GM19043 (cell line): ENCODE measurements around the gene CLDN4.

Experiments
- ATAC-seq: cut with Tn5 transposase; IDR thresholded peaks from one replicate; pipeline ENCODE4 v1.9.1; 2021; ENCODE audit warnings: low read depth; ENCODE audit not compliant: unreplicated experiment

The CLDN4 gene

GRCh38 chr7:73871163-73872011 is 40.6 kb downstream of the CLDN4 start:
- ATAC-seq, result no peak

- ATAC-seq, result no peak
Measured at GRCh38 chr7:73872056-73872908, 41.5 kb downstream of the CLDN4 start.

- ATAC-seq, result no peak
Measured at GRCh38 chr7:73876361-73876760, 45.6 kb downstream of the CLDN4 start.

GRCh38 chr7:73876973-73877372 is 46.2 kb downstream of the CLDN4 start:
- no peak for ATAC-seq

DNA sequence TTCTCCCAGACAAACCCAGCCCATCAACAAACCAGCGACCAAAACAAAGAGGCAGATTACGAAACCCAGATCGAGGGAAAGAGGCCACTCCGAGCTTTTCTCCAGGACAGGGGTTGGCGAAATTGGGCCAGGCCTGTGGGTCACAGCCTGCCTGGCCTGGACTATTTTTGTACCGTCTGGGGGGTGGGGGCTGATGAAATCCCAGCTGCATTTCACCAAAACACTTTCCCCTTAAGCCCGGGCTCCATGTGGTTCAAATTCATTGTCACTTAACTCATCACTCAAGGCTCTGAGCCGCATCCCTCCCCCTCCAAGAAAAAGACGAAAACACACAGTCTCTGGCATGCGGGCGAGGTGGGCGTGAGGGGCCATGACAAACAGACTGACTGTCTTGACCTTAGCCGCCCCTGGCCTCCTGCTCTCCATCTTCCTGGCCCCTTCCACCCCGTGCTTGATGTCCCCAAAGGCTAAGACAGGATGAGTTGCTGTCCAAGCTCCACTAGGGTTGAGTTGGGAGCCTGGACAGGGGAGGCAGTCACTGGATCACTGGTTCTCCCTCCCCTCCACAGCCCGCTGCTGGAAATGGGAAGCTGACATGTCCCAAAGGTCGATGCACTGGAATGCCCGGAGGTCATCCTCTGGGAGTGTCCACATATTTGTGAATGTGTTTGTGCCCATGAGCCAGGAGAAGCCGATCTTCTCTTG is 49.3 kb downstream of the CLDN4 start:
- ATAC-seq, result no peak

- no peak for ATAC-seq
Measured at GRCh38 chr7:73880755-73881328, 50.0 kb downstream of the CLDN4 start.

DNA sequence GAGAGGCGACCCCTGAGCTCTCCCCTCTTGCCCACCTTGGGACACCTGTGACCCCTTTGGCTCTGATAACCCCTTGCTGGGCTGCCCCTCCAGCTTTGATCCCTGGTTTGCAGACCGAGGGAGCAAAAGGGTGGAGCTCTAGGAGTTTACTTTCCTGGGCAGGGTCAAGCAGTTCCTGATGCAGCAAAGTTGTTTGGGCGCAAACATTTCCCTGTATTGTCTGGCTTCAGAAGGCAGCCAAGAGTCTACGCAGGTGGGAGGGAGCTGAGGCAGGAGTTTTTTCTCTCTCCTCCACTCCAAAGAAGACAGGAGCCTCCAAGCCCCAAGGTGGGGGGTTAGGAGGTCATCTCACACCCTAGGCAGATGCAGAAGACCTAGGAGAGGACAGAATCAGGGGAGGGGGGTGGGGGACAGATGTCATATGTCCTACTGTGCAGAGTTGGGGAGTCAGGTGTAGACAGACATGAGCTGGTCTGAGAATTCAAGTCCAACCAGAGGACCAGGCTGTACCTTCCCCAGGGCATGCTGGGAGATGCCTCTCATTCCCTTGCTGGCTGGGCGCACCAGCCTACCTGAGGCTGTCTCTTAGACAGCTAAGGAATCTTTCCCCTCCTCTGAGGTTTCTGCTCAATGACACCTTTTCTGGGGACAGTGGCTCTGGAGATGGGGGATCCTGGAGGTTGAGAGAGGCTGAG is 50.7 kb downstream of the CLDN4 start:
- no peak for ATAC-seq

GRCh38 chr7:73882047-73882402 is 51.2 kb downstream of the CLDN4 start:
- no peak for ATAC-seq
